Mucosa of stomach (tissue), 1 donor: ENCODE results near the gene PTPN22.

Experiments used
- H3K27me3 ChIP-seq: one replicate; pipeline ENCODE4 v1.7.0; 2013; ENCODE audit warnings: mild to moderate bottlenecking, low read length; ENCODE audit not compliant: control insufficient read depth, insufficient read depth
- H3K36me3 ChIP-seq: one replicate; pipeline ENCODE4 v1.7.0; 2013; ENCODE audit warnings: low read length; ENCODE audit not compliant: control insufficient read depth, insufficient read depth
- H3K4me1 ChIP-seq: one replicate; pipeline ENCODE4 v1.7.0; 2013; ENCODE audit warnings: mild to moderate bottlenecking, low read length; ENCODE audit not compliant: control insufficient read depth, insufficient read depth
- H3K4me3 ChIP-seq: one replicate; pipeline ENCODE4 v1.7.0; 2013; ENCODE audit warnings: low read length
- H3K9ac ChIP-seq: one replicate; pipeline ENCODE4 v1.7.0; 2013; ENCODE audit warnings: mild to moderate bottlenecking, low read length, moderate library complexity
- H3K9me3 ChIP-seq: one replicate; pipeline ENCODE4 v1.7.0; 2013; ENCODE audit warnings: mild to moderate bottlenecking, low read length, moderate library complexity; ENCODE audit not compliant: control insufficient read depth
- donor health status: Pancreatic carcinoma.

Gene PTPN22

GRCh38 chr1:113901191-113901590, 29.7 kb upstream of the PTPN22 start:
- Histone ChIP-seq H3K4me1 (peaks cover 10% of the 10 kb centered on the region), H3K9me3 (no peaks in the 10 kb centered on the region), H3K36me3 (peaks cover under 1% of the 10 kb centered on the region), H3K27me3 (no peaks in the 10 kb centered on the region), H3K9ac (no peak overlapping the region), H3K4me3 (no peak overlapping the region)

DNA sequence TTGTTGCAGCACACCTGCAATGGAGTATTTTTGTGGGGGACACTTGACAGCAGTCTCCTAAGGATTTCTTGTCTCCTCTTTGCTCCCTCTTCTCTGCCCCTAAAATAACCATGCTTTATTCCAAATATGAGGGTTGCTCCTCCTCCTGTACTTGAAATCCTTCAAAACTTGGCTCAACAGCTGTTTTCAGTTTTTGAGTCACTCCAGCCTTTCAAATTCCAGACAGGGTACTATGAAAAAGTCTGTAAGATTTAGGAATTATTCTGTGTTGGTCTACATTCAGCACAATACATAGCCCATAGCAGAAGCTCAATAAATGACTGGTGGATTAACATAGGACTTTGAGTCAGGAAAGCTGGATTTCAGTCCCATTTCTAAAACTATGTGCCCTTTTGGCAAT, 27.6 kb upstream of the PTPN22 start:
- no peak overlapping the region for H3K4me3 ChIP-seq
- no peak overlapping the region for H3K9ac ChIP-seq
- H3K4me1 ChIP-seq = peaks cover 10% of the 10 kb centered on the region
- H3K9me3 ChIP-seq = no peaks in the 10 kb centered on the region
- peaks cover 4% of the 10 kb centered on the region for H3K36me3 ChIP-seq
- no peaks in the 10 kb centered on the region for H3K27me3 ChIP-seq

- H3K9ac ChIP-seq = no peak overlapping the region
- H3K36me3 ChIP-seq = peaks cover 4% of the 10 kb centered on the region
- H3K9me3 ChIP-seq = no peaks in the 10 kb centered on the region
- H3K27me3 ChIP-seq = no peaks in the 10 kb centered on the region
- no peak overlapping the region for H3K4me3 ChIP-seq
- peaks cover 9% of the 10 kb centered on the region for H3K4me1 ChIP-seq
These were observed 26.8 kb upstream of the PTPN22 start for GRCh38 chr1:113898241-113898814.

GRCh38 chr1:113895961-113896360, 24.4 kb upstream of the PTPN22 start:
- Histone ChIP-seq H3K9me3 (no peaks in the 10 kb centered on the region), H3K4me1 (no peaks in the 10 kb centered on the region), H3K36me3 (peaks cover 4% of the 10 kb centered on the region), H3K9ac (no peak overlapping the region), H3K4me3 (no peak overlapping the region), H3K27me3 (no peaks in the 10 kb centered on the region)

- Histone ChIP-seq H3K9me3 (no peaks in the 10 kb centered on the region), H3K27me3 (no peaks in the 10 kb centered on the region), H3K9ac (no peak overlapping the region), H3K4me1 (no peaks in the 10 kb centered on the region), H3K4me3 (no peak overlapping the region), H3K36me3 (peaks cover 4% of the 10 kb centered on the region)
These were observed 23.6 kb upstream of the PTPN22 start for GRCh38 chr1:113895098-113895497.

GRCh38 chr1:113893267-113893666, 21.8 kb upstream of the PTPN22 start:
- Histone ChIP-seq H3K9ac (no peak overlapping the region), H3K27me3 (no peaks in the 10 kb centered on the region), H3K9me3 (no peaks in the 10 kb centered on the region), H3K4me3 (no peak overlapping the region), H3K4me1 (peaks cover 10% of the 10 kb centered on the region), H3K36me3 (peaks cover 4% of the 10 kb centered on the region)

- H3K9ac ChIP-seq = no peak overlapping the region
- no peaks in the 10 kb centered on the region for H3K9me3 ChIP-seq
- H3K4me3 ChIP-seq = no peak overlapping the region
- H3K4me1 ChIP-seq = peaks cover 12% of the 10 kb centered on the region
- no peaks in the 10 kb centered on the region for H3K27me3 ChIP-seq
- peaks cover 4% of the 10 kb centered on the region for H3K36me3 ChIP-seq
These were observed 20.2 kb upstream of the PTPN22 start for GRCh38 chr1:113891631-113892220.

DNA sequence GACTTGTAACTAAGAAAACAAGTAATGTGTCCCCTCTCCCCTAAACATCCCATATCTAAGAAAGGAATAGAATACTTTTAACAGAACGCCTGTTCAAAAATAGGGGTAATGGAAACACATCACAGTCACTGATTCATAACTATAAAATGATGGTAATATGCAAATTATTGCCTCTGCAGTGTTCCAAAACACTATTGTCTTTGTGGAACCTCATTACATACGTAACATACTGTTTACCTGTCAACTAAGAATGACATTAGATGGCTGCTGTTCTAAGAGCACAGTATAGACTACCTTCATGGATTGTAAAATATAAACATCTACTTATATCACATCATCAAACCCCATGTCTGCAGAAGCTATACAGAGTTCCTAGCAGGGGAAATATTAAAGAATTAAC, 19.3 kb upstream of the PTPN22 start:
- Histone ChIP-seq H3K4me1 (peaks cover 12% of the 10 kb centered on the region), H3K9me3 (no peaks in the 10 kb centered on the region), H3K36me3 (peaks cover under 1% of the 10 kb centered on the region), H3K27me3 (no peaks in the 10 kb centered on the region), H3K4me3 (no peak overlapping the region), H3K9ac (no peak overlapping the region)

- peak within 1 kb of the TSS; percentile 67 for H3K9ac ChIP-seq
- no peaks in the 10 kb centered on the region for H3K9me3 ChIP-seq
- H3K36me3 ChIP-seq = no peaks in the 10 kb centered on the region
- no peaks in the 10 kb centered on the region for H3K27me3 ChIP-seq
- H3K4me1 ChIP-seq = peaks cover 19% of the 10 kb centered on the region
- H3K4me3 ChIP-seq = peak within 1 kb of the TSS; percentile 21
These were observed 16.1 kb upstream of the PTPN22 start, which contains the start of gene BCL2L15 for GRCh38 chr1:113887402-113888175. BCL2L15 (minus strand) TSS chr1:113887581; CDS start chr1:113887375, 206 bp downstream.

DNA sequence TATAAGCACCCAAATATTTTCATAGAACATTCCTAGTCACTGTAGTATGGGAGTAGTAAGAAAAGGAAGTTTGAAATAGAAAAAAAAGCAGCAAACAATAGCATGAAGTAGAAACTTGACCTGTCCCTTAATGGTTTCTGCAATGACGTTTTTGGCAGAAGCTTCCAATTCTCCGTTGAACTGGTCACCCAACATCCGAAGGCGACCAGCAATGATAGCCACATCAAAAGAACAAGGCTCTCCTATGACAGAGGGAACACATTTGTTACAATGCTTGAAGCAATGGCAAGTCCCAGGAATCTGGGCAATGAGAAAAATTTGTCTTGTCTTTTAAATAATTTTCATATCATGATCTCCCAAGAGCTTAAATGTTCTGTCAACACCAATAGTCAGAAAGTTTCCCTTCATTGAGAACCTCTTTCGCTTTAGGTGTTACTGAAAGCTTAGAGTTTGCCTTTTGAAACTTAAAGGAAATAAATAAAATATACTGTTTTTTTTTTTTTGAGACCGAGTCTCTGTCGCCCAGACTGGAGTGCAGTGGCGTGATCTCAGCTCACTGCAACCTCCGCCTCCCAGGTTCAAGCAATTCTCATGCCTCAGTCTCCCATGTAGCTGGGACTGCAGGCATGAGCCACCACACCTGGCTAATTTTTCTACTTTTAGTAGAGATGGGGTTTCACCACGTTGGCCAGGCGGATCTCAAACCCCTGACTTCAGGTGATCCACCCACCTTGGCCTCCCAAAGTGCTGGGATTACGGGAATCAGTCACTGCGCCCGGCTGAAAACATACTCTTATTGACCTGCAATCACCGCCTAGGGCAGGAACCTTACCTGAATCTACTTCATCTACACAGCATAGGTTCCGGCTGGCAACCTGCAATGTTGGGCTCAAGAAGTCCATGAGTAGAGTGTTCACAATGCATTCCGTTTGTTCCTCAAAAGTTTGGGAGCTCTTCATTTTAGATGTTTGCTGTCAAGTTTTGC, 15.2 kb upstream of the PTPN22 start:
- Histone ChIP-seq H3K4me3 (peak overlapping the region; percentile 21), H3K9me3 (no peaks in the 10 kb centered on the region), H3K9ac (peak overlapping the region; percentile 67), H3K36me3 (no peaks in the 10 kb centered on the region), H3K4me1 (peaks cover 19% of the 10 kb centered on the region), H3K27me3 (no peaks in the 10 kb centered on the region)

DNA sequence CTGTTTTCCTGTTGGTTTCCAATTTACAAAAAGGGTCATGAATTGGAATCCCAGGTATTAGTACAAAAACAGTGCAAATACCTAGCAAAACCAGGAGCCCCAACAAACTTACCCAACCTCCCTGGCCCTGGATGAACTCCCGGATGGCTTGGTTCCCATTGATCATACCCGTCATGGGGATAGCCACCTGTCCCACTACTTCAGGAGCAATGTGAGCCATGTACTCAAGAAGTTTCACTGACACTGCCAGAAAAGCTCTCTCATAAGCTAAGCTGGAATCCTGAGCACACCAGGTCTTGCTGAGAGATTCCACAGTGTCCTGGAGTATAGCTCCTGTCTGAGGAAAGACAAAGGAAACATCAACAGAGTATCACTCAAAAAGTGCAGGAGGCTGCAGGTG, 10.1 kb upstream of the PTPN22 start:
- H3K27me3 ChIP-seq = no peaks in the 10 kb centered on the region
- no peak overlapping the region for H3K9ac ChIP-seq
- H3K4me1 ChIP-seq = peaks cover 15% of the 10 kb centered on the region
- H3K36me3 ChIP-seq = no peaks in the 10 kb centered on the region
- no peak overlapping the region for H3K4me3 ChIP-seq
- no peaks in the 10 kb centered on the region for H3K9me3 ChIP-seq
